NCI-H2081 treated with DMSO at 0.1 percent for 48 hours (cell line): ENCODE results near the gene CALR3.
"Not testable (repeated sequence)": the region's sequence is repeated elsewhere in the genome, so short reads cannot be mapped to it uniquely, and the experiment has no call there.

ENCODE experiments used
- DNase-seq: peaks from one replicate; lab custom pipeline; 2025; lab: John Stamatoyannopoulos, UW

The CALR3 gene

GRCh38 chr19:16457195-16457953 is 38.6 kb downstream of the CALR3 start:
- DNase-seq = no peak

- DNase-seq = no peak
These were observed 39.2 kb downstream of the CALR3 start for GRCh38 chr19:16456652-16457194.

GRCh38 chr19:16455489-16455888 is 40.5 kb downstream of the CALR3 start:
- no peak for DNase-seq

- DNase-seq = no peak
These were observed 41.5 kb downstream of the CALR3 start for GRCh38 chr19:16454351-16454918.

GRCh38 chr19:16452325-16452724 is 43.6 kb downstream of the CALR3 start:
- DNase-seq = no peak

GRCh38 chr19:16449330-16449961 is 46.5 kb downstream of the CALR3 start:
- DNase-seq = no peak

- DNase-seq = not testable (repeated sequence)
These were observed 47.1 kb downstream of the CALR3 start for GRCh38 chr19:16448872-16449271.

- DNase-seq = no peak
These were observed 49.1 kb downstream of the CALR3 start for GRCh38 chr19:16446724-16447368.

- no peak for DNase-seq
These were observed 49.8 kb downstream of the CALR3 start for GRCh38 chr19:16446108-16446723.

- no peak for DNase-seq
These were observed 50.5 kb downstream of the CALR3 start for GRCh38 chr19:16445238-16446107.

GRCh38 chr19:16444269-16444600 is 51.7 kb downstream of the CALR3 start:
- DNase-seq = no peak

GRCh38 chr19:16442386-16443276 is 53.3 kb downstream of the CALR3 start:
- peak; percentile 83 for DNase-seq

- DNase-seq = no peak
These were observed 54.3 kb downstream of the CALR3 start for GRCh38 chr19:16441661-16442162.

GRCh38 chr19:16436780-16437332 is 59.1 kb downstream of the CALR3 start:
- DNase-seq = no peak

- DNase-seq = no peak
These were observed 59.8 kb downstream of the CALR3 start for GRCh38 chr19:16435999-16436650.

GRCh38 chr19:16435238-16435917 is 60.6 kb downstream of the CALR3 start:
- DNase-seq = no peak

GRCh38 chr19:16433986-16434385 is 62.0 kb downstream of the CALR3 start:
- DNase-seq = no peak

GRCh38 chr19:16429759-16430091 is 66.2 kb downstream of the CALR3 start:
- DNase-seq = no peak
